GM18909 (cell line): ENCODE measurements around the gene LPO.

Source experiments
- ATAC-seq: cut with Tn5 transposase; IDR thresholded peaks from one replicate; pipeline ENCODE4 v1.9.1; 2021; ENCODE audit warnings: mild to moderate bottlenecking; ENCODE audit not compliant: unreplicated experiment, poor library complexity

Gene LPO

GRCh38 chr17:58238147-58238634 is at the start of gene LPO:
LPO (plus strand) TSS chr17:58238584; CDS start chr17:58242980, 4,396 bp downstream.
- no peak for ATAC-seq

- no peak for ATAC-seq
These were observed 48.8 kb upstream of the LPO start for GRCh38 chr17:58189436-58190146.

GRCh38 chr17:58191241-58191896 is 47.0 kb upstream of the LPO start:
- ATAC-seq, result no peak

GRCh38 chr17:58192612-58193011 is 45.8 kb upstream of the LPO start, which contains the start of gene EPX:
EPX (plus strand) TSS chr17:58192726; CDS start chr17:58192847, 121 bp downstream.
- no peak for ATAC-seq

- ATAC-seq, result no peak
These were observed 44.6 kb upstream of the LPO start for GRCh38 chr17:58193641-58194255.

- no peak for ATAC-seq
These were observed 42.8 kb upstream of the LPO start for GRCh38 chr17:58195518-58196123.

- no peak for ATAC-seq
These were observed 41.8 kb upstream of the LPO start for GRCh38 chr17:58196610-58197009.

- peak; percentile 51 for ATAC-seq
These were observed 38.3 kb upstream of the LPO start for GRCh38 chr17:58200024-58200633.

GRCh38 chr17:58202859-58203258 is 35.5 kb upstream of the LPO start:
- ATAC-seq, result no peak

GRCh38 chr17:58204796-58205195 is 33.6 kb upstream of the LPO start:
- ATAC-seq, result no peak

GRCh38 chr17:58205936-58206335 is 32.4 kb upstream of the LPO start:
- ATAC-seq, result no peak

GRCh38 chr17:58207451-58207850 is 30.9 kb upstream of the LPO start:
- ATAC-seq, result no peak

- ATAC-seq, result no peak
These were observed 30.0 kb upstream of the LPO start for GRCh38 chr17:58208344-58208743.

GRCh38 chr17:58210922-58211321 is 27.5 kb upstream of the LPO start:
- no peak for ATAC-seq

- ATAC-seq, result no peak
These were observed 22.7 kb upstream of the LPO start for GRCh38 chr17:58215685-58216084.

GRCh38 chr17:58217766-58218165 is 20.6 kb upstream of the LPO start:
- ATAC-seq, result no peak

- peak; percentile 95 for ATAC-seq
These were observed 19.2 kb upstream of the LPO start, which contains the start of gene MKS1 for GRCh38 chr17:58219007-58219788. MKS1 (minus strand) TSS chr17:58219255; CDS start chr17:58219230, 25 bp downstream.

- no peak for ATAC-seq
These were observed 18.6 kb upstream of the LPO start for GRCh38 chr17:58219789-58220183.

GRCh38 chr17:58224315-58224714 is 14.1 kb upstream of the LPO start:
- ATAC-seq, result no peak

- no peak for ATAC-seq
These were observed 10.7 kb upstream of the LPO start for GRCh38 chr17:58227733-58228132.
